Adrenal gland (tissue), 19 donors: ENCODE data around the gene KCNH6. TPM values are rescaled to one million over a fixed set of nuclear protein-coding genes. Genes with fewer than 3 reads are reported as not detected.

Experiments
- DNase-seq, 7 donors: peaks; one replicate each; pipeline ENCODE4 v3.0.0-alpha.2; 2019 to 2020
- H3K27ac ChIP-seq, 5 donors: fragments of 200-600 bp; sonication (generic) in 4 of 5; 1 replicate in 3 of 5; 2 replicates in 2 of 5; pipeline versions ENCODE4 v1.5.1 to v1.8.0; 2016 to 2020; ENCODE audit warnings: mild to moderate bottlenecking in 1 of 5
- H3K27me3 ChIP-seq: fragments of 200-600 bp; 2 replicates; pipeline ENCODE4 v1.8.0; 2021
- H3K36me3 ChIP-seq, 2 donors: fragments of 200-600 bp; replicated peaks in 1 of 2; 1 replicate in 1 of 2; 2 replicates in 1 of 2; pipeline versions ENCODE4 v1.5.1 to v1.8.0; 2018 to 2022
- H3K4me1 ChIP-seq, 2 donors: fragments of 200-600 bp; replicated peaks in 1 of 2; 1 replicate in 1 of 2; 2 replicates in 1 of 2; pipeline versions ENCODE4 v1.5.1 to v1.8.0; 2018 to 2021
- H3K4me3 ChIP-seq, 4 donors: fragments of 200-600 bp; sonication (generic) in 3 of 4; one replicate each; pipeline ENCODE4 v1.5.1; 2016 to 2018
- H3K9me3 ChIP-seq, 3 donors: fragments of 200-600 bp; sonication (generic) in 1 of 3; replicated peaks in 1 of 3; 1 replicate in 2 of 3; 2 replicates in 1 of 3; pipeline versions ENCODE4 v1.5.1 to v1.8.0; 2016 to 2021
- POLR2A ChIP-seq, 2 donors: fragments of 450-650 bp; IDR thresholded peaks; one replicate each; pipeline ENCODE4 v1.6.1; 2017; ENCODE audit warnings: antibody characterized with exemption in 2 of 2, mild to moderate bottlenecking in 2 of 2, moderate library complexity in 1 of 2
- WGBS, 4 donors: extraction: QIAGEN DNeasy Blood & Tissue Kit in 2 of 4; methylation state at CpG; one replicate each; pipeline versions ENCODE4 v1.1.5 to v1.1.7; 2013 to 2017; 5-methylcytosine and 5-hydroxymethylcytosine counted together
- intact Hi-C, 2 donors: fragments of 100-400 bp; cut with DNase I; formaldehyde crosslinking; loops; one replicate each; pipeline versions ENCODE4 v1.14.1 to v1.15.0; 2022 to 2023
- long read RNA-seq, 10 donors: library from polyadenylated mRNA in 3 of 10; unstranded in 2 of 10; stranded (forward) in 1 of 10; transcript quantifications; one replicate each; pipeline ENCODE4 v2.0.0 and lab custom pipeline, GENCODE V29; 2021 to 2026
- polyA plus RNA-seq, 3 donors: library from polyadenylated mRNA; stranded (reverse); fragments of 200-250 nt in 2 of 3; fragments of 350-450 nt in 1 of 3; fragmentation: Illumina TruSeq in 1 of 3; extraction: RNeasy Lipid Tissue Mini Kit (QIAGEN cat#74804) in 1 of 3; gene quantifications; one replicate each; pipeline ENCODE4 v1.2.3, GENCODE V29; 2013 to 2014
- total RNA-seq, 9 donors: library from RNA; depleted of rRNA in 4 of 9; stranded (reverse); fragments of >200 nt in 4 of 9; fragments of 120-200 nt in 1 of 9; fragmentation: NEBNext Ultra II Directional in 1 of 9; extraction: Animal tissue kit (Norgen Biotek cat#: 25700) in 1 of 9; gene quantifications; one replicate each; pipeline versions ENCODE4 v1.1.0 to v1.2.4, GENCODE V29; 2013 to 2023
- TF ChIP-seq, protein P1 (sequence below), 6 experiments: fragments of 450-650 bp in 4 of 6; fragments of 200-600 bp in 2 of 6; sonication (generic) in 1 of 6; IDR thresholded peaks; 1 replicate in 5 of 6; 2 replicates in 1 of 6; pipeline versions ENCODE4 v1.5.1 to v1.8.0; 2016 to 2021; ENCODE audit warnings: antibody characterized with exemption in 6 of 6, mild to moderate bottlenecking in 2 of 6, moderate library complexity in 1 of 6
- donor health status: healthy with polysubstance abuse.
- donor health status: Bipolar disorder and iron deficiency.
- donor health status: DM: yes; HTN: yes; CAD: no.
- donor health status: DM: no; HTN: no; CAD: no.
- donor health status: DM: no; HTN: no; CAD: no.
- donor health status: DM: yes; HTN: yes; CAD: no.

The KCNH6 gene, protein sequence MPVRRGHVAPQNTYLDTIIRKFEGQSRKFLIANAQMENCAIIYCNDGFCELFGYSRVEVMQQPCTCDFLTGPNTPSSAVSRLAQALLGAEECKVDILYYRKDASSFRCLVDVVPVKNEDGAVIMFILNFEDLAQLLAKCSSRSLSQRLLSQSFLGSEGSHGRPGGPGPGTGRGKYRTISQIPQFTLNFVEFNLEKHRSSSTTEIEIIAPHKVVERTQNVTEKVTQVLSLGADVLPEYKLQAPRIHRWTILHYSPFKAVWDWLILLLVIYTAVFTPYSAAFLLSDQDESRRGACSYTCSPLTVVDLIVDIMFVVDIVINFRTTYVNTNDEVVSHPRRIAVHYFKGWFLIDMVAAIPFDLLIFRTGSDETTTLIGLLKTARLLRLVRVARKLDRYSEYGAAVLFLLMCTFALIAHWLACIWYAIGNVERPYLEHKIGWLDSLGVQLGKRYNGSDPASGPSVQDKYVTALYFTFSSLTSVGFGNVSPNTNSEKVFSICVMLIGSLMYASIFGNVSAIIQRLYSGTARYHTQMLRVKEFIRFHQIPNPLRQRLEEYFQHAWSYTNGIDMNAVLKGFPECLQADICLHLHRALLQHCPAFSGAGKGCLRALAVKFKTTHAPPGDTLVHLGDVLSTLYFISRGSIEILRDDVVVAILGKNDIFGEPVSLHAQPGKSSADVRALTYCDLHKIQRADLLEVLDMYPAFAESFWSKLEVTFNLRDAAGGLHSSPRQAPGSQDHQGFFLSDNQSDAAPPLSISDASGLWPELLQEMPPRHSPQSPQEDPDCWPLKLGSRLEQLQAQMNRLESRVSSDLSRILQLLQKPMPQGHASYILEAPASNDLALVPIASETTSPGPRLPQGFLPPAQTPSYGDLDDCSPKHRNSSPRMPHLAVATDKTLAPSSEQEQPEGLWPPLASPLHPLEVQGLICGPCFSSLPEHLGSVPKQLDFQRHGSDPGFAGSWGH
- total RNA-seq (under 1 TPM in 4 of 9 donors, not detected in 5; 0.11 to 0.41 (median 0.28) TPM), polyA plus RNA-seq (under 1 TPM in 1 of 3 donors, not detected in 2; 0.32 TPM)
- long read RNA-seq, donor 1: 0 reads
- long read RNA-seq, donor 2: 0 reads
- long read RNA-seq, donor 3: 0 reads
- long read RNA-seq, donor 4: 0 reads
- long read RNA-seq, donor 5: 0 reads
- long read RNA-seq, donor 6: 0 reads
- long read RNA-seq, donor 7: 0 reads
- long read RNA-seq, donor 8: 0 reads
- long read RNA-seq, donor 9: 0 reads
- long read RNA-seq, donor 10: 0 reads

DNA sequence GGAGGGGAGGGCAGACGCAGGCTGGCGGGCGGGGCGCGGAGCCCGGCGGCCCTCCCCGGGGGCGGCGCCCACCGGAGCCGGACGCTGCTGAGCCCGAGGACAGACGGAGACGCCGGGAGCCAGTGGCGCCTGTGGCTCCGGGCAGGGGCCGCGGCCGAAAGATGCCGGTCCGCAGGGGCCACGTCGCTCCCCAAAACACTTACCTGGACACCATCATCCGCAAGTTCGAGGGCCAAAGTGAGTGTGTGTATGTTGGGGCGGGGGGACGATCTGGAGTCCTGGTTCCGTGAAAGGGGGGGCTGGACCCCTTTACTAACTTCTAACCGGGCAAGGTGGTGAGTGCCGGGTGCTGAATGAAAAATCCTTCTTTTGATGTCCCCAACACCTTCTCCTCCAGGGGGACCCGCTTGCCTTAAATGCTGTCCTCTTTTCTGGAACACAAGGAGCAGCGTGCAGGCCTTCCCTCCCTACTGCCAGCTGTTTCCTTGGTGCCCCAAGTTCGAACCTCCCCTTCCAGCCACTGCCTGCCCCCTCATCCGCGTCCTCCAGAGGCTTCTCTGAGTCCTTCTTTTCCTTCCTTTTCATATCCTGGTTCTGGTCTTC lies at the start of gene KCNH6:
Gene KCNH6, plus strand, starts transcription at position 106 of the 603 bp plus-strand sequence. Its CDS starts 56 bp downstream, at position 162.
- TF ChIP-seq, protein P1, sequence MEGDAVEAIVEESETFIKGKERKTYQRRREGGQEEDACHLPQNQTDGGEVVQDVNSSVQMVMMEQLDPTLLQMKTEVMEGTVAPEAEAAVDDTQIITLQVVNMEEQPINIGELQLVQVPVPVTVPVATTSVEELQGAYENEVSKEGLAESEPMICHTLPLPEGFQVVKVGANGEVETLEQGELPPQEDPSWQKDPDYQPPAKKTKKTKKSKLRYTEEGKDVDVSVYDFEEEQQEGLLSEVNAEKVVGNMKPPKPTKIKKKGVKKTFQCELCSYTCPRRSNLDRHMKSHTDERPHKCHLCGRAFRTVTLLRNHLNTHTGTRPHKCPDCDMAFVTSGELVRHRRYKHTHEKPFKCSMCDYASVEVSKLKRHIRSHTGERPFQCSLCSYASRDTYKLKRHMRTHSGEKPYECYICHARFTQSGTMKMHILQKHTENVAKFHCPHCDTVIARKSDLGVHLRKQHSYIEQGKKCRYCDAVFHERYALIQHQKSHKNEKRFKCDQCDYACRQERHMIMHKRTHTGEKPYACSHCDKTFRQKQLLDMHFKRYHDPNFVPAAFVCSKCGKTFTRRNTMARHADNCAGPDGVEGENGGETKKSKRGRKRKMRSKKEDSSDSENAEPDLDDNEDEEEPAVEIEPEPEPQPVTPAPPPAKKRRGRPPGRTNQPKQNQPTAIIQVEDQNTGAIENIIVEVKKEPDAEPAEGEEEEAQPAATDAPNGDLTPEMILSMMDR (IDR thresholded peaks at IDR 0.05): no peak
- TF ChIP-seq POLR2A (IDR thresholded peaks at IDR 0.05): no peak
- 16 to 22% (median 19%) methylated on average over 19 to 37 of the region's 38 CpGs for WGBS, 4 donors
- H3K27ac ChIP-seq: no peak within 1 kb of the TSS
- intact Hi-C loops: no loop called here
- H3K9me3 ChIP-seq: no peaks in the 10 kb centered on the region
- no peaks in the 10 kb centered on the region for H3K36me3 ChIP-seq
- no peaks in the 10 kb centered on the region for H3K27me3 ChIP-seq
- peak within 1 kb of the TSS in 1 of 4 donors; percentile 7 for H3K4me3 ChIP-seq
- no peaks in the 10 kb centered on the region for H3K4me1 ChIP-seq
- DNase-seq: no peak

DNA sequence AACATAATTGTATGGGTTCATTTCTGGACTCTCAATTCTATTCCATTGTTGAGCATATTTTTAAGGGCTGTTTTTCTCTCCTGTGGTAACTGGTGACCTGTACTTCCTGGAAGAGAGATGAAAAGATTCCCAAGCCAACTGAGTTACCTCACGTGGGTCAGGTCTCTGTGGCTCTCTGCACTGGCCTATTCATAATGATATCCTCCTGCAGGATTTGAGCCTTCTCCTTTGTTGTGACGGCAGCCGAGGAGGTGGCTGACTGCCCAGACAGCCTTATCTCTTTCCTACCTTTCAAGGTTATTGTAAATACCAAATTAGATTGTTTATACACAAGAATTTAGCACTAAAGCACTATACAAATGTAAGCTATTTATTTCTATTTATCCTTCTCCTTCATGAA lies 49.0 kb upstream of the KCNH6 start:
- peak in 1 of 2 donors; percentile 33 for TF ChIP-seq POLR2A (IDR thresholded peaks at IDR 0.05)
- TF ChIP-seq, protein P1 (IDR thresholded peaks at IDR 0.05): no peak
- Histone ChIP-seq H3K4me3 (no peak overlapping the region), H3K27me3 (no peaks in the 10 kb centered on the region), H3K27ac (peak overlapping the region; percentile 63 to 76 (median 75)), H3K36me3 (no peaks in the 10 kb centered on the region), H3K4me1 (peaks cover 22 to 41% of the 10 kb centered on the region in 2 donors), H3K9me3 (no peaks in the 10 kb centered on the region)
- DNase-seq: peak; percentile 83 to 97 (median 93)
- 10 to 33% (median 22%) methylated on average over 3 of the region's 3 CpGs for WGBS, 4 donors
- intact Hi-C loops: no loop called here

DNA sequence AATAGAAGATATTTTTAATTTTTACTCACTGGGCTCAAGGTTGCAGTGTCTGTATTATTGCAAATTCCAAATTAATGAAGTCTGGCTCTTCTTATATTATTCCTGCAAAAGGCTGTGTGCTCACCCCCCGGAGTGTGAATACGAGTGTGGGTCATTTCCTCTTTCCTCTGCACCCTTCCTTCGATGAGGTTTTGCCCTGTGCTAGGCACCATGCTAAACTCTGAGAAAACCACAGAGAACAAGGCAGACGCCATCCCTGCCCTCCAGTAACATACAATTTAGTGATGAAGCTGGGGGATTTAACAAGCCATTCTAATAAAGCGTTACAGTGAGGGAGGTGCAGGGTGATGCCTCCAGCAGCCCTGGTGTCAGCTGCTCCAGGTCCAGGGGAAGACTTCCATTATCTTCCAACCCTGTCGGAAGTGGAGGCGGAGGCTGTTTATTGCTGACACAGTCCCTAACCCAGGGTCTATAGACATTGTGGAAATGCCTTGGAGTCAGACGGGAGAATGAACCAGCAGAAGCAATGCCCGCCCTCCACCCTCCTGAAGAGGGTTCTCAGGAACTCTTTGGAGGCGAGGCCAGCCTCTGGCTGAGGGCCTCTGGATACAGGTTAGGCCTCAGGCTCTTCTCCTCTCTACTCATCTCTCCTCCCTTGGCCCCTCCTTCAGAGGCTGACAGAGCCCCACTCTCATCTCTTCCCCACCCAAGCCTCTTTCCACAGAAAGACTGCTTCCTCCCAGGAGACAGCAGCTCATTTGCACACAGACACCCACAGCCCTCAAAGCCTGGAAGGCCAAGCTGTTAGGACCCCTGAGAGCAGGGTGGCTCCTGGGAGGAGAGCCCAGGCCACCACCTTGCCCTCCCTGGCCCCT lies 48.3 kb upstream of the KCNH6 start:
- intact Hi-C loops: loop anchor here in 1 of 2 donors (5.0 kb wide), 1 partner anchor 48 kb away; no protein-coding TSS in a partner anchor
- Histone ChIP-seq H3K27ac (peak overlapping the region; percentile 13 to 85 (median 75)), H3K4me3 (no peak overlapping the region)

More for the DNA sequence above, 48.3 kb upstream of the KCNH6 start:
- Histone ChIP-seq H3K36me3 (no peaks in the 10 kb centered on the region), H3K27me3 (no peaks in the 10 kb centered on the region), H3K4me1 (peaks cover 22 to 41% of the 10 kb centered on the region in 2 donors), H3K9me3 (no peaks in the 10 kb centered on the region)
- WGBS, 4 donors: 51 to 59% (median 55%) methylated on average over 9 to 10 of the region's 10 CpGs
- TF ChIP-seq, protein P1 (IDR thresholded peaks at IDR 0.05): no peak
- TF ChIP-seq POLR2A (IDR thresholded peaks at IDR 0.05): no peak
- peak in 2 of 7 donors; percentile 30 to 31 for DNase-seq
